HFFc6 (cell line): ENCODE measurements around the gene CLRN3. TPM values are rescaled to one million over a fixed set of nuclear protein-coding genes. Genes with fewer than 3 reads are reported as not detected.

Experiments
- DNase-seq: peaks from one replicate; pipeline ENCODE4 v3.0.0-alpha.2; 2018
- H3K27ac Mint-ChIP-seq: 2 replicates; pipeline ENCODE4 v1.8.0; 2020; ENCODE audit warnings: mild to moderate bottlenecking, mixed read lengths
- H3K27me3 Mint-ChIP-seq: 2 replicates; pipeline ENCODE4 v1.8.0; 2021; ENCODE audit warnings: mild to moderate bottlenecking, moderate library complexity, mixed read lengths; ENCODE audit not compliant: insufficient read depth
- H3K36me3 Mint-ChIP-seq: 2 replicates; pipeline ENCODE4 v1.8.0; 2021; ENCODE audit warnings: low read depth, mixed read lengths
- H3K4me1 Mint-ChIP-seq: 2 replicates; pipeline ENCODE4 v1.8.0; 2020; ENCODE audit warnings: low read depth, mixed read lengths
- H3K4me3 Mint-ChIP-seq: 2 replicates; pipeline ENCODE4 v1.8.0; 2020; ENCODE audit warnings: mild to moderate bottlenecking, moderate library complexity, mixed read lengths
- H3K9me3 Mint-ChIP-seq: 2 replicates; pipeline ENCODE4 v1.8.0; 2020; ENCODE audit warnings: mild to moderate bottlenecking, mixed read lengths
- CTCF ChIP-seq: fragments of 200-600 bp; sonication (generic); IDR thresholded peaks from 2 replicates; pipeline ENCODE4 v1.5.0; 2021; ENCODE audit warnings: antibody characterized with exemption, mild to moderate bottlenecking
- total RNA-seq, 6 experiments: library from RNA; stranded (reverse); fragmentation: NEBNext Ultra II Directional; extraction: Animal tissue kit (Norgen Biotek cat#: 25700); gene quantifications; 2 replicates in 1 of 6; 3 replicates in 5 of 6; pipeline ENCODE4 v1.2.3, GENCODE V29; 2021

CLRN3 gene
- total RNA-seq, 6 experiments from 2014 or later, result not detected

GRCh38 chr10:127896590-127896989, 3.8 kb upstream of the CLRN3 start:
- no peaks in the 10 kb centered on the region for H3K36me3 Mint-ChIP-seq
- H3K27ac Mint-ChIP-seq, result no peak overlapping the region
- H3K27me3 Mint-ChIP-seq, result no peaks in the 10 kb centered on the region

DNA sequence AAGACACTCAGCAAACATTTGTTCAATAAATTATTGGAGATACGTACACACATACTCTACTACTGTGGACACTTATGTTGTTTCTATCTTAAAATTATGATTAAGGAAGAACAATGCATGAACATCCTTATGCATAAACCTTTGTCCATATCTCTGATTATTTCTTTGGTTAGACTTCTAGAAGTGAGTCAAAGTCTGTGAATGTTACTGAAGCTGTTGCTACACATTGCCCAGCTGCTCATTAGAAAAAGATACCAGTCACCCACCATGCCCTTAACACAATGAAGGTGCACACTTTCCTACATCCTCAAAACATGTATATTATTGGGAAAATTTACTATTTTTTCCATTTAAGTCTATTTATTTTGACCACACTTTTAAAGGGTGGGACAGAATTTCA, 1.4 kb upstream of the CLRN3 start:
- Mint-ChIP-seq H3K36me3 (no peaks in the 10 kb centered on the region), H3K9me3 (peaks cover 21% of the 10 kb centered on the region), H3K27me3 (no peaks in the 10 kb centered on the region), H3K4me1 (no peaks in the 10 kb centered on the region), H3K4me3 (no peak overlapping the region), H3K27ac (no peak overlapping the region)
- DNase-seq, result no peak
- TF ChIP-seq CTCF, result no peak

More at GRCh38 chr10:127896590-127896989, 3.8 kb upstream of the CLRN3 start:
- H3K4me1 Mint-ChIP-seq, result no peaks in the 10 kb centered on the region
- no peak overlapping the region for H3K4me3 Mint-ChIP-seq
- no peak for TF ChIP-seq CTCF
- peaks cover 18% of the 10 kb centered on the region for H3K9me3 Mint-ChIP-seq
- no peak for DNase-seq

- no peak for DNase-seq
- H3K4me1 Mint-ChIP-seq, result no peaks in the 10 kb centered on the region
- no peaks in the 10 kb centered on the region; the same call in 1 of the 2 replicates for H3K27me3 Mint-ChIP-seq
- H3K36me3 Mint-ChIP-seq, result no peaks in the 10 kb centered on the region
- H3K4me3 Mint-ChIP-seq, result no peak overlapping the region
- H3K9me3 Mint-ChIP-seq, result peaks cover 39% of the 10 kb centered on the region
- no peak for TF ChIP-seq CTCF
- H3K27ac Mint-ChIP-seq, result no peak overlapping the region
Measured at GRCh38 chr10:127890832-127891334, 1.9 kb downstream of the CLRN3 start.

GRCh38 chr10:127890216-127890615, 2.5 kb downstream of the CLRN3 start:
- H3K4me1 Mint-ChIP-seq, result no peaks in the 10 kb centered on the region
- no peak for DNase-seq
- no peaks in the 10 kb centered on the region; the same call in 1 of the 2 replicates for H3K27me3 Mint-ChIP-seq
- H3K36me3 Mint-ChIP-seq, result no peaks in the 10 kb centered on the region
- no peak overlapping the region for H3K27ac Mint-ChIP-seq
- TF ChIP-seq CTCF, result no peak
- peaks cover 45% of the 10 kb centered on the region for H3K9me3 Mint-ChIP-seq
- no peak overlapping the region for H3K4me3 Mint-ChIP-seq

GRCh38 chr10:127889605-127890195, 3.0 kb downstream of the CLRN3 start:
- no peak overlapping the region for H3K4me3 Mint-ChIP-seq
- no peaks in the 10 kb centered on the region for H3K4me1 Mint-ChIP-seq
- no peak for DNase-seq
- TF ChIP-seq CTCF, result no peak
- H3K27me3 Mint-ChIP-seq, result no peaks in the 10 kb centered on the region; the same call in 1 of the 2 replicates
- no peak overlapping the region for H3K27ac Mint-ChIP-seq
- H3K9me3 Mint-ChIP-seq, result peaks cover 48% of the 10 kb centered on the region
- no peaks in the 10 kb centered on the region for H3K36me3 Mint-ChIP-seq
